Fibroblast of lung (primary cell): Measurements from ENCODE around the gene SLC25A12. TPM values are rescaled to one million over a fixed set of nuclear protein-coding genes. Genes with fewer than 3 reads are reported as not detected.
A peak's percentile ranks its signal among the peaks of the same experiment; 100 is the strongest.

Source experiments
- DNase-seq, 2 donors: peaks; one replicate each; pipeline versions ENCODE4 v3.0.0 to v3.0.0-alpha.2; 2010; ENCODE audit warnings: low read depth in 2 of 2
- H2AFZ ChIP-seq: 2 replicates; pipeline ENCODE4 v1.5.1; 2012; ENCODE audit warnings: low read length, control low read depth, inconsistent platforms
- H3K27ac ChIP-seq: 2 replicates; pipeline ENCODE4 v1.5.1; 2011; ENCODE audit warnings: low read length, control low read depth; ENCODE audit not compliant: insufficient read depth
- H3K27me3 ChIP-seq: 2 replicates; pipeline ENCODE4 v1.5.1; 2011; ENCODE audit warnings: mild to moderate bottlenecking, low read length; ENCODE audit not compliant: control insufficient read depth, insufficient read depth
- H3K36me3 ChIP-seq: 2 replicates; pipeline ENCODE4 v1.5.1; 2011; ENCODE audit warnings: low read length; ENCODE audit not compliant: control insufficient read depth, insufficient read depth
- H3K4me1 ChIP-seq: 2 replicates; pipeline ENCODE4 v1.5.1; 2011; ENCODE audit warnings: low read length; ENCODE audit not compliant: control insufficient read depth, insufficient read depth; ENCODE audit errors: extremely low read depth
- H3K4me2 ChIP-seq: 2 replicates; pipeline ENCODE4 v1.5.1; 2011; ENCODE audit warnings: low read length, control low read depth; ENCODE audit not compliant: insufficient read depth; ENCODE audit errors: extremely low read depth
- H3K4me3 ChIP-seq, 4 experiments: fragments of 200-600 bp in 1 of 4; sonication (generic) in 1 of 4; replicated peaks in 1 of 4; 2 replicates each; pipeline ENCODE4 v1.5.1; 2011 to 2016; ENCODE audit warnings: low read length in 4 of 4, low read depth in 3 of 4, mild to moderate bottlenecking in 3 of 4, control low read depth in 2 of 4, inconsistent platforms in 1 of 4, mixed read lengths in 1 of 4; ENCODE audit not compliant: insufficient read depth in 1 of 4; ENCODE audit errors: control extremely low read depth in 1 of 4
- H3K79me2 ChIP-seq: 2 replicates; pipeline ENCODE4 v1.5.1; 2012; ENCODE audit warnings: mild to moderate bottlenecking, low read length, inconsistent platforms; ENCODE audit not compliant: control insufficient read depth, insufficient read depth
- H3K9ac ChIP-seq: 2 replicates; pipeline ENCODE4 v1.5.1; 2011; ENCODE audit warnings: mild to moderate bottlenecking, low read length, control low read depth; ENCODE audit not compliant: insufficient read depth
- H3K9me3 ChIP-seq: 2 replicates; pipeline ENCODE4 v1.5.1; 2012; ENCODE audit warnings: low read depth, low read length; ENCODE audit not compliant: control insufficient read depth, insufficient read depth
- H4K20me1 ChIP-seq: 2 replicates; pipeline ENCODE4 v1.5.1; 2011; ENCODE audit warnings: low read length; ENCODE audit not compliant: control insufficient read depth, insufficient read depth; ENCODE audit errors: extremely low read depth
- CTCF ChIP-seq, 2 donors: IDR thresholded peaks in 1 of 2; conservative IDR thresholded peaks in 1 of 2; 1 replicate in 1 of 2; 2 replicates in 1 of 2; pipeline ENCODE4 v1.5.1; 2011 to 2012; ENCODE audit warnings: low read length in 2 of 2, control low read depth in 1 of 2, inconsistent platforms in 1 of 2, low read depth in 1 of 2, mild to moderate bottlenecking in 1 of 2
- EZH2 ChIP-seq: IDR thresholded peaks from 2 replicates; pipeline ENCODE4 v1.5.1; 2012; ENCODE audit warnings: low read length, control low read depth, mild to moderate bottlenecking; ENCODE audit errors: missing control alignments
- polyA plus RNA-seq, 2 donors: library from polyadenylated mRNA; depleted of rRNA in 1 of 2; stranded (reverse) in 1 of 2; unstranded in 1 of 2; fragments of >200 nt; gene quantifications; 2 replicates each; pipeline ENCODE4 v1.2.1, GENCODE V29; 2011 to 2012; ENCODE audit warnings: missing spikeins in 1 of 2
- total RNA-seq: library from RNA; depleted of rRNA; stranded (reverse); fragments of >200 nt; gene quantifications from 2 replicates; pipeline ENCODE4 v1.2.1, GENCODE V29; 2014

Gene SLC25A12
- total and polyA plus RNA-seq, 2 donors (not counting 1 experiment from before 2014, with no cell fraction given) = 21.5 to 25.9 TPM

GRCh38 chr2:171794918-171795317, 99.1 kb downstream of the SLC25A12 start:
- H3K9me3 ChIP-seq = no peaks in the 10 kb centered on the region
- H2AFZ ChIP-seq = no peak overlapping the region
- H3K27me3 ChIP-seq = no peaks in the 10 kb centered on the region
- TF ChIP-seq EZH2 = no peak
- no peak for TF ChIP-seq CTCF (conservative IDR thresholded peaks at IDR 0.05 in 1 of 2, IDR thresholded peaks at IDR 0.05 in 1 of 2; ENCODE audit: low read depth in 1 of 2, low read length in 2 of 2)
- no peak overlapping the region for H3K9ac ChIP-seq
- H3K79me2 ChIP-seq = no peaks in the 10 kb centered on the region
- H3K4me2 ChIP-seq = no peak overlapping the region
- H3K4me3 ChIP-seq = no peak overlapping the region
- H4K20me1 ChIP-seq = no peaks in the 10 kb centered on the region
- H3K36me3 ChIP-seq = no peaks in the 10 kb centered on the region
- H3K4me1 ChIP-seq = peaks cover 3% of the 10 kb centered on the region
- DNase-seq = no peak
- H3K27ac ChIP-seq = no peak overlapping the region

GRCh38 chr2:171793691-171794678, 100.1 kb downstream of the SLC25A12 start:
- Histone ChIP-seq H3K27ac (no peak overlapping the region), H4K20me1 (no peaks in the 10 kb centered on the region), H2AFZ (no peak overlapping the region), H3K9ac (no peak overlapping the region), H3K36me3 (no peaks in the 10 kb centered on the region), H3K27me3 (no peaks in the 10 kb centered on the region), H3K79me2 (no peaks in the 10 kb centered on the region), H3K4me1 (peaks cover 3% of the 10 kb centered on the region), H3K4me2 (no peak overlapping the region), H3K4me3 (no peak overlapping the region), H3K9me3 (no peaks in the 10 kb centered on the region)
- DNase-seq = peak in 1 of 2 donors; percentile 53
- no peak for TF ChIP-seq EZH2
- no peak for TF ChIP-seq CTCF (conservative IDR thresholded peaks at IDR 0.05 in 1 of 2, IDR thresholded peaks at IDR 0.05 in 1 of 2; ENCODE audit: low read depth in 1 of 2, low read length in 2 of 2)

GRCh38 chr2:171792886-171793580, 101.0 kb downstream of the SLC25A12 start:
- Histone ChIP-seq H3K9ac (no peak overlapping the region), H3K27ac (no peak overlapping the region), H3K4me2 (no peak overlapping the region), H3K9me3 (no peaks in the 10 kb centered on the region), H4K20me1 (no peaks in the 10 kb centered on the region), H3K27me3 (no peaks in the 10 kb centered on the region), H3K36me3 (no peaks in the 10 kb centered on the region), H3K4me1 (no peaks in the 10 kb centered on the region), H3K79me2 (no peaks in the 10 kb centered on the region), H3K4me3 (no peak overlapping the region), H2AFZ (no peak overlapping the region)
- TF ChIP-seq EZH2 (no peak), CTCF (conservative IDR thresholded peaks at IDR 0.05 in 1 of 2, IDR thresholded peaks at IDR 0.05 in 1 of 2; ENCODE audit: low read depth in 1 of 2, low read length in 2 of 2) (no peak)
- no peak for DNase-seq
